Measurements from ENCODE around the gene CACFD1. TPM values are rescaled to one million over a fixed set of nuclear protein-coding genes. Genes with fewer than 3 reads are reported as not detected.
"Not testable (repeated sequence)": the region's sequence is repeated elsewhere in the genome, so short reads cannot be mapped to it uniquely, and the experiment has no call there.

CACFD1 gene
- total RNA-seq, 1 donor from 2014 or later = 0.75 TPM

- intact Hi-C loops (cut with micrococcal nuclease) = no loop called here
Measured at GRCh38 chr9:133439337-133439736, 20.4 kb upstream of the CACFD1 start.

DNA sequence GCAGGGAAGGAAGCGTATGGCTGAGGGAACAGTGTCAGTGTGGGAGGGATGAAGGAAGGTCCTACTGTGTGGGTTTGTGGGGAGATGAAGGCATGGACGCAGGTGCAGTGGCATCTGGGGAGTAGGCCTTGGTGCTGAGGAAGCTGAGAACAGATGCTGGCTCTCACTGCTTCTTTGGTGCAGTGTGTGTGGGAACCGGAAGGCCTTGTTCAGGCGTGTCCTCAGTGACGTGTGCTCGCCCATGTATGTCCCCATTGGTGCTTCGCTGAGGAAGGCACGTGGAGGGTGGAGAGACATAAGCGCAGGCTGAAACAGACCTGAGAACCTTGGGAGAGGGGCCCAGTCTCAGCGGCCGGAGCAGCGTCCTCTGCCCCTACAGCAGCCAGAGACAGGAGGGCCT lies 18.9 kb upstream of the CACFD1 start:
- intact Hi-C loops (cut with micrococcal nuclease) = no loop called here

DNA sequence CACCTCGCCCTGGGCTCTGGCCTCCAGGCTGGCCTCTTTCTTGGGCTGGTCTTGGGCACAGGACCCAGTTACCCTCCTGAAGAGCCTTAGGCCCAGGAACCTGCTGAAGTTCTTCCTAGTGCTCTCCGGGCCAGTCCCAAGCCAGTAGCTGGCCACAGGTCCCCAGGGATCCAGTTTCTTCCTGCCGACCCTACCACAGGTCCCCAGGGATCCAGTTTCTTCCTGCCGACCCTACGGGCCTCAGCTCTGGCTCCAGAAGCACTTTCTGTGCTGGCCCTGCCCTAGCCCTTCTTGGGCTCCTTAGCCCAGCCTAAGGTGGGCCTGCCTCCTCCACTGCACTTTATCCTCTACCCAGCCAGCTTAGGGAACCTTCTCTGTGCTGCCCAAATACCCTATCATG lies 18.2 kb upstream of the CACFD1 start:
- intact Hi-C loops (cut with micrococcal nuclease) = no loop called here

GRCh38 chr9:133443248-133443647 lies 16.5 kb upstream of the CACFD1 start:
- intact Hi-C loops (cut with micrococcal nuclease) = no loop called here

- intact Hi-C loops (cut with micrococcal nuclease) = no loop called here
Measured at GRCh38 chr9:133443982-133444381, 15.8 kb upstream of the CACFD1 start.

GRCh38 chr9:133445293-133445969 lies 14.3 kb upstream of the CACFD1 start:
- intact Hi-C loops (cut with micrococcal nuclease) = no loop called here

GRCh38 chr9:133448487-133448972 lies 11.2 kb upstream of the CACFD1 start:
- intact Hi-C loops (cut with micrococcal nuclease) = no loop called here

GRCh38 chr9:133449760-133450159 lies 10.0 kb upstream of the CACFD1 start:
- intact Hi-C loops (cut with micrococcal nuclease) = no loop called here

DNA sequence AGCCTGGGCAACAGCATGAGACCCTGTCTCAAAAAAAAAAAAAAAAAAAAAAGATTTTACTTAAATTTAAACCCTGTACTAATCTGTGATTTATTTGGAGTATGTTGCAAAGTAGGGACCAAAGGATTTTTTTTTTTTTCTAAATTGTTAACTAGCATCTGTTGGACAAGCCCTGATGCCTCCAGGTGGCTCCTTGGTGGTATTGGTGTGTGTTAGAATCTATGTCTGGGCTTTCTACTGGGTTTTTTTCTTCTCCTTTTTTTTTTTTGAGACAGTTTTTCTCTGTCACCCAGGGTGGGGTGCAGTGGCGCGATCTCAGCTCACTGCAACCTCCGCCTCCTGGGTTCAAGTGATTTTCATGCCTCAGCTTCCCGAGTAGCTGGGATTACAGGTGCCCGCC lies 7.9 kb upstream of the CACFD1 start:
- intact Hi-C loops (cut with micrococcal nuclease) = not testable (repeated sequence)

GRCh38 chr9:133452562-133452961 lies 7.2 kb upstream of the CACFD1 start:
- intact Hi-C loops (cut with micrococcal nuclease) = no loop called here

GRCh38 chr9:133453651-133454050 lies 6.1 kb upstream of the CACFD1 start:
- intact Hi-C loops (cut with micrococcal nuclease) = no loop called here

GRCh38 chr9:133454325-133454724 lies 5.5 kb upstream of the CACFD1 start:
- intact Hi-C loops (cut with micrococcal nuclease) = no loop called here

DNA sequence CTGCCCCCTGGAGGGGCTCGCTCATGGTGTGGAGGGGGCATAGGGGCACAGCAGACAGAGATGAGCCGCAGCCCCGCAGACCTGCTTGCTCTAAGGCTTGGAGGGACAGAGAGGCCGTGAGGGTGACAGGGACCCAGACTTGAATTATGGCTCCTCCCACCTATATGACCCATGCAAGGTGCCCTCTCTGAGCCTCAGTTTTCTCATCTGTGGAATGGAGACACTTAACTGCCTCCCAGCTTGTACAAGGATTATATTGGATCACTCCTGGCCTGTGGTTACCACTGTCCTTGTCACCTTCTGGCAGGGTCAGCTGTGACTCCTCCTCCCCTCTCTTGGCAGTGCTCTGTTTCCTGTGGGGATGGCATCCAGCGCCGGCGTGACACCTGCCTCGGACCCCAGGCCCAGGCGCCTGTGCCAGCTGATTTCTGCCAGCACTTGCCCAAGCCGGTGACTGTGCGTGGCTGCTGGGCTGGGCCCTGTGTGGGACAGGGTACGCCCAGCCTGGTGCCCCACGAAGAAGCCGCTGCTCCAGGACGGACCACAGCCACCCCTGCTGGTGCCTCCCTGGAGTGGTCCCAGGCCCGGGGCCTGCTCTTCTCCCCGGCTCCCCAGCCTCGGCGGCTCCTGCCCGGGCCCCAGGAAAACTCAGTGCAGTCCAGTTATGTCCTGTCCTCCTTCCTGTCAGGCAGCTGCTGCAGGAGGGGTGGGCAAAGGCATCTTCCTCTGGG lies 4.7 kb upstream of the CACFD1 start:
- intact Hi-C loops (cut with micrococcal nuclease) = loop anchor here (5.0 kb wide), 1 partner anchor 38 kb away; the partner anchor contains the start of gene REXO4

- intact Hi-C loops (cut with micrococcal nuclease) = loop anchor here (5.0 kb wide), 1 partner anchor 39 kb away; the partner anchor contains the start of gene REXO4
Measured at GRCh38 chr9:133455936-133456335, 3.8 kb upstream of the CACFD1 start.

GRCh38 chr9:133456409-133456808 lies 3.4 kb upstream of the CACFD1 start:
- intact Hi-C loops (cut with micrococcal nuclease) = loop anchor here (5.0 kb wide), 1 partner anchor 39 kb away; the partner anchor contains the start of gene REXO4

GRCh38 chr9:133457233-133457632 lies 2.5 kb upstream of the CACFD1 start:
- intact Hi-C loops (cut with micrococcal nuclease) = loop anchor here (5.0 kb wide), 1 partner anchor 40 kb away; the partner anchor contains the start of gene REXO4

DNA sequence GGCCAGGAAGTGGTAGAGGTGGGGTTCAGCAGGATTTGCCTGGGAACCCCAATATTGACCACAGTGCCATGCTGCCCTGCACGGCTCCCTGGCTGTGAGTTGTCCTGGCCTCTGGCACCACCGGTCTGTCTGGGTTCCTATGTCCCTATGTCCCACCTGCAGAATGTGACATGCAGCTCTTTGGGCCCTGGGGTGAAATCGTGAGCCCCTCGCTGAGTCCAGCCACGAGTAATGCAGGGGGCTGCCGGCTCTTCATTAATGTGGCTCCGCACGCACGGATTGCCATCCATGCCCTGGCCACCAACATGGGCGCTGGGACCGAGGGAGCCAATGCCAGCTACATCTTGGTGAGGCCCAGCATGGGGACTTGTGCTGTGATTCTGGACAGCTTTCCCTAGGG lies 2.0 kb upstream of the CACFD1 start:
- intact Hi-C loops (cut with micrococcal nuclease) = loop anchor here (2.0 to 5.0 kb wide), 2 partner anchors 21 to 40 kb away; partner anchors contain the start of genes REXO4 and SLC2A6

DNA sequence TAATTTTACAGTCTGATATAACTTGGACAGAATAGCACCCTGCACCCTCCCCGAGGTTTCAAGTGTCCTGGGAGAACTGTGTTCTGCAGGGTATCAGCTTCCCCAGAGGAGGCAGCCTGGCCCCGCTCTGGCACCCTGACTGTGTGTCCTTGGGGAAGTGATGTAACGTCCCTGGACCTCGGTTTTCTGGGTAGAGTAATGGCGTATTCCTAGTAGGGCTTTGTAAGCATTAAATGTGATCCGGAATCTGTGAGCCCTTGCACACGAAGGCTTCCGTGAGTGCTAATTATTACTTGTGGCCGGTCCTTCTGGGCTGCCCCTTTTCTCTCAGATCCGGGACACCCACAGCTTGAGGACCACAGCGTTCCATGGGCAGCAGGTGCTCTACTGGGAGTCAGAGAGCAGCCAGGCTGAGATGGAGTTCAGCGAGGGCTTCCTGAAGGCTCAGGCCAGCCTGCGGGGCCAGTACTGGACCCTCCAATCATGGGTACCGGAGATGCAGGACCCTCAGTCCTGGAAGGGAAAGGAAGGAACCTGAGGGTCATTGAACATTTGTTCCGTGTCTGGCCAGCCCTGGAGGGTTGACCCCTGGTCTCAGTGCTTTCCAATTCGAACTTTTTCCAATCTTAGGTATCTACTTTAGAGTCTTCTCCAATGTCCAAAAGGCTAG lies 1.0 kb upstream of the CACFD1 start:
- intact Hi-C loops (cut with micrococcal nuclease) = loop anchor here (1.0 to 5.0 kb wide), 4 partner anchors 20 to 567 kb away; partner anchors contain the start of genes BRD3OS, REXO4, SLC2A6 and STKLD1

GRCh38 chr9:133460405-133461175 lies 812 bp downstream of the CACFD1 start:
- intact Hi-C loops (cut with micrococcal nuclease) = no loop called here

- intact Hi-C loops (cut with micrococcal nuclease) = no loop called here
Measured at GRCh38 chr9:133461975-133462374, 2.2 kb downstream of the CACFD1 start.
